Transverse colon (tissue), 4 donors: Measurements from ENCODE around the gene LBX1.

Experiments used
- CTCF ChIP-seq, 5 experiments: fragments of 200-600 bp in 3 of 5; fragments of 450-650 bp in 2 of 5; sonication (generic) in 3 of 5; IDR thresholded peaks; 1 replicate in 2 of 5; 2 replicates in 3 of 5; pipeline ENCODE4 v1.5.1; 2016 to 2017; ENCODE audit warnings: antibody characterized with exemption in 5 of 5, inconsistent platforms in 3 of 5, mild to moderate bottlenecking in 2 of 5, moderate library complexity in 1 of 5
- EP300 ChIP-seq: sonication (generic); formaldehyde crosslinking; IDR thresholded peaks from one replicate; pipeline ENCODE4 v1.6.1; 2017; ENCODE audit warnings: antibody characterized with exemption, low read depth
- POLR2A ChIP-seq: fragments of 450-650 bp; IDR thresholded peaks from one replicate; pipeline ENCODE4 v1.6.1; 2016; ENCODE audit warnings: antibody characterized with exemption, mild to moderate bottlenecking, moderate library complexity
- POLR2AphosphoS5 ChIP-seq, 3 donors: sonication (generic); formaldehyde crosslinking; IDR thresholded peaks; one replicate each; pipeline ENCODE4 v1.6.1; 2016; ENCODE audit warnings: antibody characterized with exemption in 3 of 3

GRCh38 chr10:101221549-101221948, 7.7 kb downstream of the LBX1 start:
- no peak for TF ChIP-seq POLR2A
- no peak for TF ChIP-seq CTCF (IDR thresholded peaks at IDR 0.05)
- TF ChIP-seq POLR2AphosphoS5 (IDR thresholded peaks at IDR 0.05): no peak
- no peak for TF ChIP-seq EP300
